GM18909 (cell line): ENCODE data around the gene WASHC4.
"Not testable (repeated sequence)": the region's sequence is repeated elsewhere in the genome, so short reads cannot be mapped to it uniquely, and the experiment has no call there.

Source experiments
- ATAC-seq: cut with Tn5 transposase; IDR thresholded peaks from one replicate; pipeline ENCODE4 v1.9.1; 2021; ENCODE audit warnings: mild to moderate bottlenecking; ENCODE audit not compliant: unreplicated experiment, poor library complexity

The WASHC4 gene

GRCh38 chr12:105157606-105158005 lies 50.1 kb downstream of the WASHC4 start:
- ATAC-seq: no peak

- ATAC-seq: no peak
Measured at GRCh38 chr12:105158876-105159275, 51.3 kb downstream of the WASHC4 start.

- no peak for ATAC-seq
Measured at GRCh38 chr12:105162174-105162573, 54.6 kb downstream of the WASHC4 start.

GRCh38 chr12:105164068-105164467 lies 56.5 kb downstream of the WASHC4 start:
- ATAC-seq: no peak

- no peak for ATAC-seq
Measured at GRCh38 chr12:105166736-105167135, 59.2 kb downstream of the WASHC4 start.

GRCh38 chr12:105167346-105167745 lies 59.8 kb downstream of the WASHC4 start:
- no peak for ATAC-seq

GRCh38 chr12:105168006-105168405 lies 60.5 kb downstream of the WASHC4 start:
- no peak for ATAC-seq

- ATAC-seq: no peak
Measured at GRCh38 chr12:105170139-105170538, 62.6 kb downstream of the WASHC4 start.

GRCh38 chr12:105171691-105172436 lies 64.3 kb downstream of the WASHC4 start:
- no peak for ATAC-seq

- no peak for ATAC-seq
Measured at GRCh38 chr12:105175397-105175990, 68.0 kb downstream of the WASHC4 start.

- ATAC-seq: no peak
Measured at GRCh38 chr12:105177208-105177607, 69.7 kb downstream of the WASHC4 start.

GRCh38 chr12:105179114-105179513 lies 71.6 kb downstream of the WASHC4 start:
- not testable (repeated sequence) for ATAC-seq

GRCh38 chr12:105183406-105183805 lies 75.9 kb downstream of the WASHC4 start:
- not testable (repeated sequence) for ATAC-seq

- not testable (repeated sequence) for ATAC-seq
Measured at GRCh38 chr12:105183976-105184375, 76.4 kb downstream of the WASHC4 start.

- ATAC-seq: no peak
Measured at GRCh38 chr12:105189293-105189692, 81.8 kb downstream of the WASHC4 start.

- no peak for ATAC-seq
Measured at GRCh38 chr12:105190530-105190929, 83.0 kb downstream of the WASHC4 start.

- ATAC-seq: no peak
Measured at GRCh38 chr12:105192624-105193225, 85.2 kb downstream of the WASHC4 start.

GRCh38 chr12:105194947-105195346 lies 87.4 kb downstream of the WASHC4 start:
- no peak for ATAC-seq

- ATAC-seq: no peak
Measured at GRCh38 chr12:105196090-105196489, 88.6 kb downstream of the WASHC4 start.

GRCh38 chr12:105198961-105199360 lies 91.4 kb downstream of the WASHC4 start:
- no peak for ATAC-seq

GRCh38 chr12:105200385-105200784 lies 92.9 kb downstream of the WASHC4 start:
- no peak for ATAC-seq

- ATAC-seq: no peak
Measured at GRCh38 chr12:105201299-105201698, 93.8 kb downstream of the WASHC4 start.
